Subcutaneous adipose tissue (tissue), 4 donors: ENCODE results near the gene LRP3. TPM values are rescaled to one million over a fixed set of nuclear protein-coding genes. Genes with fewer than 3 reads are reported as not detected.

Experiments used
- total RNA-seq, 4 donors: library from RNA; depleted of rRNA; stranded (reverse); fragments of >200 nt; gene quantifications; one replicate each; pipeline ENCODE4 v1.1.0, GENCODE V29; 2016
- TF ChIP-seq, protein P1 (sequence below): fragments of 450-650 bp; IDR thresholded peaks from one replicate; pipeline ENCODE4 v1.5.1; 2016; ENCODE audit warnings: low read depth, mild to moderate bottlenecking, control low read depth, antibody characterized with exemption, moderate library complexity

LRP3 gene
- total RNA-seq, 4 donors from 2014 or later = 15.0 to 40.3 (median 20.0) TPM

DNA sequence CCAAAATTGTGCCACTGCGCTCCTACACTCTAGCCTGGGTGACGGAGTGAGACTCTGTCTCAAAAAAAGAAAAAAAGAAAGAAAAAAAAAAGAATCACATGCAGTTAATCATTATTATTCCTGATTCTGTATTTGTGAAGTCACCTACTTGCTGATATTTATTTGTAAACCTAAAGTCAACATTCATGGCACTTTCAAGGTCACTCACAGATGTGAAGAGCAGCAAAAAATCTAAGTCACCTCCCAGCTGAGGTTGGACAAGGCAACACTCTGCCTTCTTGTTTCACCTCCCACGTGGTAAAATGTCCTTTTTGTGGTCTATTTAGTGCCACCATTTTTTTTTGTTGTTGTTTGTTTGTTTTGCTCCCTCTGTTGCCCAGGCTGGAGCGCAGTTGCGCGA is 35.8 kb upstream of the LRP3 start:
- TF ChIP-seq, protein P1, sequence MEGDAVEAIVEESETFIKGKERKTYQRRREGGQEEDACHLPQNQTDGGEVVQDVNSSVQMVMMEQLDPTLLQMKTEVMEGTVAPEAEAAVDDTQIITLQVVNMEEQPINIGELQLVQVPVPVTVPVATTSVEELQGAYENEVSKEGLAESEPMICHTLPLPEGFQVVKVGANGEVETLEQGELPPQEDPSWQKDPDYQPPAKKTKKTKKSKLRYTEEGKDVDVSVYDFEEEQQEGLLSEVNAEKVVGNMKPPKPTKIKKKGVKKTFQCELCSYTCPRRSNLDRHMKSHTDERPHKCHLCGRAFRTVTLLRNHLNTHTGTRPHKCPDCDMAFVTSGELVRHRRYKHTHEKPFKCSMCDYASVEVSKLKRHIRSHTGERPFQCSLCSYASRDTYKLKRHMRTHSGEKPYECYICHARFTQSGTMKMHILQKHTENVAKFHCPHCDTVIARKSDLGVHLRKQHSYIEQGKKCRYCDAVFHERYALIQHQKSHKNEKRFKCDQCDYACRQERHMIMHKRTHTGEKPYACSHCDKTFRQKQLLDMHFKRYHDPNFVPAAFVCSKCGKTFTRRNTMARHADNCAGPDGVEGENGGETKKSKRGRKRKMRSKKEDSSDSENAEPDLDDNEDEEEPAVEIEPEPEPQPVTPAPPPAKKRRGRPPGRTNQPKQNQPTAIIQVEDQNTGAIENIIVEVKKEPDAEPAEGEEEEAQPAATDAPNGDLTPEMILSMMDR = no peak

GRCh38 chr19:33159149-33159548 is 35.0 kb upstream of the LRP3 start:
- TF ChIP-seq, protein P1 = no peak

GRCh38 chr19:33159893-33160292 is 34.2 kb upstream of the LRP3 start:
- TF ChIP-seq, protein P1 = no peak

DNA sequence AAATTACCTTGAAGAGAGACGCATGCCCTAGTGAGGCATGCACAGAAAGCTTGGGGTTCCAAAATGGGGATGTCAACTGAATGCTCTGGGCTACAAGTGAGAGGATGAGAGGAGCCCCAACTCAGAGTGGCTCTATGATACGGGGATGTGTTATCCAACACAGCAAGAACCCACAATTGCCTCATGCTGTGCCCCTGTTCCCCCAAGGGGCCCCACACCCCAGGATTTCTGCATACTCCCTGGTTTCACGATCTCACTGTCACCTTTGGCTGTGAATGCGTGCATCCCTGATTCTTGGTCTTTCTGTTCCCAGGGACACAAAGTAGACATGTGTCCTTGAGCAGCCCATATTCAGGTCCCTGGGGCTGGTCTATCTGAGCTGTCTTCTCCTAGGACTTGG is 32.9 kb upstream of the LRP3 start:
- TF ChIP-seq, protein P1 = no peak

DNA sequence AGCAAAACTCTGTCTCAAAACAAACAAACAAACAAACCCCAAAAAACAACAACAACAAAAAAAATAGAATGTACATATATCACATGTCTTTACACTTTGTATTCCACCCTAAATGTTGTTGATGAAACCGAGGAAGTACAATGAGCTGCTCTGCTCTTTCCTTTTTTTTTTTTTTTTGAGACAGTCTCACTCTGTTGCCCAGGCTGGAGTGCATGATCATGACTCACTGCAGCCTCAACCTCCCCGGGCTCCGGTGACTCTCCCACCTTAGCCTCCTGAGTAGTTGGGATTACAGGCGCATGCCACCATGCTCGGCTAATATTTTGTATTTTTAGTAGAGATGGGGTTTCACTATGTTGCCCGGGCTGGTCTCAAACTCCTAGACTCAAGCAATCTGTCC is 30.6 kb upstream of the LRP3 start:
- TF ChIP-seq, protein P1 = no peak

GRCh38 chr19:33167438-33167837 is 26.7 kb upstream of the LRP3 start:
- TF ChIP-seq, protein P1 = no peak

- TF ChIP-seq, protein P1 = no peak
These were observed 25.6 kb upstream of the LRP3 start for GRCh38 chr19:33168528-33168927.
